OCI-LY3 (cell line): ENCODE results near the gene CLIP2.
"Not testable (repeated sequence)": the region's sequence is repeated elsewhere in the genome, so short reads cannot be mapped to it uniquely, and the experiment has no call there.

Experiments used
- H2AFZ ChIP-seq: fragments of 200-600, 300-600 bp; shearing (Covaris generic); 2 replicates; pipeline ENCODE4 v1.6.0; 2014; ENCODE audit warnings: antibody characterized with exemption, low read depth, low read length
- H3K27ac ChIP-seq: fragments of 200-600, 300-600 bp; sonication (generic); 2 replicates; pipeline ENCODE4 v1.5.1; 2014; ENCODE audit warnings: mild to moderate bottlenecking, low read length, moderate library complexity, mixed read lengths
- H3K27me3 ChIP-seq: fragments of 200-600, 300-600 bp; sonication (generic); 2 replicates; pipeline ENCODE4 v1.6.1; 2014; ENCODE audit warnings: low read depth, low read length, mixed read lengths
- H3K36me3 ChIP-seq: fragments of 200-600, 300-600 bp; sonication (generic); replicated peaks from 2 replicates; pipeline ENCODE3; 2014; ENCODE audit warnings: low read depth, low read length, mixed read lengths
- H3K4me1 ChIP-seq: fragments of 300-600, 200-600 bp; sonication (generic); 2 replicates; pipeline ENCODE4 v1.6.1; 2014; ENCODE audit warnings: low read length, mixed read lengths
- H3K4me2 ChIP-seq: fragments of 200-600, 300-600 bp; sonication (generic); 2 replicates; pipeline ENCODE4 v1.6.1; 2014; ENCODE audit warnings: low read length, mixed read lengths
- H3K4me3 ChIP-seq: fragments of 300-600, 200-600 bp; sonication (generic); 2 replicates; pipeline ENCODE4 v1.5.1; 2014; ENCODE audit warnings: antibody characterized with exemption, mild to moderate bottlenecking, low read length, moderate library complexity
- H3K79me2 ChIP-seq: fragments of 300-600, 200-600 bp; shearing (Covaris generic); 2 replicates; pipeline ENCODE4 v1.6.1; 2014; ENCODE audit warnings: mild to moderate bottlenecking, low read length, mixed read lengths
- H3K9ac ChIP-seq: fragments of 300-600, 200-600 bp; shearing (Covaris generic); 2 replicates; pipeline ENCODE4 v1.6.0; 2014; ENCODE audit warnings: mild to moderate bottlenecking, low read length, moderate library complexity
- H3K9me3 ChIP-seq: fragments of 200-600, 300-600 bp; shearing (Covaris generic); 2 replicates; pipeline ENCODE4 v1.6.1; 2014; ENCODE audit warnings: low read length, mixed read lengths; ENCODE audit not compliant: insufficient read depth
- H4K20me1 ChIP-seq: fragments of 200-600, 300-600 bp; sonication (generic); 2 replicates; pipeline ENCODE4 v1.6.1; 2016; ENCODE audit warnings: low read length, mixed read lengths; ENCODE audit not compliant: insufficient read depth
- EZH2phosphoT487 ChIP-seq: fragments of 200-600 bp; shearing (Covaris generic); IDR thresholded peaks from 2 replicates; pipeline ENCODE4 v1.6.1; 2018; ENCODE audit warnings: antibody characterized with exemption, mixed run types, low read depth
- TF ChIP-seq, protein P1 (sequence below): fragments of 200-600, 300-600 bp; sonication (generic); IDR thresholded peaks from 2 replicates; pipeline ENCODE4 v1.5.1; 2014; ENCODE audit warnings: antibody characterized with exemption, low read length, low read depth

The CLIP2 gene

DNA sequence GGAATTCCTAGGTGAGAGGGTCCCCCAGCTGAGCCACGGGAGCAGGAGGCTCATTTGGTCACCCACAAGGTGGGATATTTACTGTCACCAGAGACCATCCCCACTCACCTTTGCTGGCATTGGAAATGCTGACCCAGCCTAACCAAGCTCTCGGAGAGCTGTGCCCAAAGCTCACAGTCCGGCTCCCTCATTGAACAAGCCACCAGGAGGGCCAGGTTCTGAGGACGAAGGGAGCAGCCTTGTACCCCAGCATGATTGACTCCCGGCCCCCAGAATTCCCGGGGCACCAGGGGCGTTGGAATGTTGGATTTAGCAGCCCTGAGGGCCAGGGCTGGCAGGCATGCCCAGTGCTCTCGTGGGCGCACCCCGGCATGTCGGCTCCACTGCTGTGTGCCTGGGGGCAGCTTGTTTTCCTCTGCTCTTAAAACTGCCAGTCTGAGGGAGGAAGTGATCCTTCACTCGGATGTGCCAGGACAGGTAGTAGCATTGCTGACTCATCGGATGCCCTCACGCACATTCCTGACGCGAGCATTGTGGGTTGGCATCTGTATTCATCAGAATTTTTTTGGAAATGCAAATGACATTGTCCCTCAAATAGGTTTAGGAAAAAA is 23.3 kb downstream of the CLIP2 start:
- H3K4me2 ChIP-seq, result peak overlapping the region; percentile 39
- H3K79me2 ChIP-seq, result peaks cover 14% of the 10 kb centered on the region
- no peak overlapping the region for H3K4me3 ChIP-seq

DNA sequence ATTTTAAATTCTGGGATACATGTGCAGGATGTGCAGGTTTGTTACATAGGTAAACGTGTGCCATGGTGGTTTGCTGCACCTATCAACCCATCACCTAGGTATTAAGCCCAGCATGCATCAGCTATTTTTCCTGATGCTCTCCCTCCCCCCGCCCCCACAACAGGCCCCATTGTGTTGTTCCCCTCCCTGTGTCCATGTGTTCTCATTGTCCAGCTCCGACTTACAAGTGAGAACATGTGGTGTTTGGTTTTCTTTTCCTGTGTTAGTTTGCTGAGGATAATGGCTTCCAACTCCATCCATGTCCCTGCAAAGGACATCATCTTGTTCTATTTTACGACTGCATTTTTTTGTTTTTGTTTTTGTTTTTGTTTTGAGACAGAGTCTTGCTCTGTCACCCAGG is 26.7 kb downstream of the CLIP2 start:
- H2AFZ ChIP-seq, H3K9ac ChIP-seq, H3K27me3 ChIP-seq, H3K27ac ChIP-seq, H3K9me3 ChIP-seq, H4K20me1 ChIP-seq, H3K4me2 ChIP-seq, H3K4me3 ChIP-seq: not testable (repeated sequence)
- peaks cover 20% of the 10 kb centered on the region for H3K36me3 ChIP-seq
- H3K4me1 ChIP-seq, result peaks cover 47% of the 10 kb centered on the region
- H3K79me2 ChIP-seq, result peaks cover 11% of the 10 kb centered on the region

More for the DNA sequence above, 23.3 kb downstream of the CLIP2 start:
- Histone ChIP-seq H3K36me3 (peaks cover 8% of the 10 kb centered on the region), H3K27ac (no peak overlapping the region), H3K9ac (no peak overlapping the region), H2AFZ (no peak overlapping the region), H4K20me1 (peaks cover 9% of the 10 kb centered on the region; the same call in 1 of the 2 replicates), H3K4me1 (peaks cover 19% of the 10 kb centered on the region), H3K9me3 (no peaks in the 10 kb centered on the region), H3K27me3 (no peaks in the 10 kb centered on the region)
- TF ChIP-seq, protein P1, sequence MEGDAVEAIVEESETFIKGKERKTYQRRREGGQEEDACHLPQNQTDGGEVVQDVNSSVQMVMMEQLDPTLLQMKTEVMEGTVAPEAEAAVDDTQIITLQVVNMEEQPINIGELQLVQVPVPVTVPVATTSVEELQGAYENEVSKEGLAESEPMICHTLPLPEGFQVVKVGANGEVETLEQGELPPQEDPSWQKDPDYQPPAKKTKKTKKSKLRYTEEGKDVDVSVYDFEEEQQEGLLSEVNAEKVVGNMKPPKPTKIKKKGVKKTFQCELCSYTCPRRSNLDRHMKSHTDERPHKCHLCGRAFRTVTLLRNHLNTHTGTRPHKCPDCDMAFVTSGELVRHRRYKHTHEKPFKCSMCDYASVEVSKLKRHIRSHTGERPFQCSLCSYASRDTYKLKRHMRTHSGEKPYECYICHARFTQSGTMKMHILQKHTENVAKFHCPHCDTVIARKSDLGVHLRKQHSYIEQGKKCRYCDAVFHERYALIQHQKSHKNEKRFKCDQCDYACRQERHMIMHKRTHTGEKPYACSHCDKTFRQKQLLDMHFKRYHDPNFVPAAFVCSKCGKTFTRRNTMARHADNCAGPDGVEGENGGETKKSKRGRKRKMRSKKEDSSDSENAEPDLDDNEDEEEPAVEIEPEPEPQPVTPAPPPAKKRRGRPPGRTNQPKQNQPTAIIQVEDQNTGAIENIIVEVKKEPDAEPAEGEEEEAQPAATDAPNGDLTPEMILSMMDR, result no peak
- TF ChIP-seq EZH2phosphoT487, result no peak

DNA sequence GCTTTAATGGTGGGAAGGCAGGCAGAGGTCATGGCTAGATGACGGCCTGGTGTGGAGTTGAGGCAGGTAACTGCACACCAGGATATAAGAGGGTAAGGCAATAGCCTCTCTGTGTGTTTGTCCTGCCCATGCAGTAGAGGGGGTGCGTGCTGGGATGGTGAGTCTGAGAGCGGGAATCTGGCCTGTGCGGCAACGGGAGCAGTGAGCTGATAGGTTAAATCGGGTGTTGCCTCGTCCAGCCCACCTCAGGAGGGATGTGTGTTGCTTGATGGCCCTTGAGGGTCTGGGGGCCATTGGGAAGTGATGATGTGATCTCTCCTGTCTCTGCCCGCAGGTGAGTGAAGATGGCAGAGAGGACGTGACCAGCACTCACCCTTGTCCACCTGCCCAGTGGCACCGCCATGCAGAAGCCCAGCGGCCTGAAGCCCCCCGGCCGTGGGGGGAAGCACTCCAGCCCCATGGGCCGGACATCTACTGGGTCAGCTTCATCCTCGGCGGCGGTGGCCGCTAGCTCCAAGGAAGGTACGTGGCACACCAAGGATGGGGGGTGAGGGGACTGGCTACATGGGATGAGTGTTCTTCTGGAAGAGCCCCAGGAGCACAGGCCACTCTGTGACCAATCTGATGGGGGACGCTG is 28.1 kb downstream of the CLIP2 start:
- peak overlapping the region; percentile 7; the same call in 1 of the 2 replicates for H3K4me2 ChIP-seq
- H2AFZ ChIP-seq, result no peak overlapping the region
- H3K79me2 ChIP-seq, result peaks cover 5% of the 10 kb centered on the region
- H3K9ac ChIP-seq, result no peak overlapping the region
- H3K9me3 ChIP-seq, result no peaks in the 10 kb centered on the region
- H4K20me1 ChIP-seq, result no peaks in the 10 kb centered on the region
- H3K27me3 ChIP-seq, result no peaks in the 10 kb centered on the region
- no peak overlapping the region for H3K4me3 ChIP-seq
- H3K27ac ChIP-seq, result no peak overlapping the region
- H3K36me3 ChIP-seq, result peaks cover 20% of the 10 kb centered on the region
- TF ChIP-seq, protein P1, result no peak
- no peak for TF ChIP-seq EZH2phosphoT487
- peaks cover 45% of the 10 kb centered on the region for H3K4me1 ChIP-seq

DNA sequence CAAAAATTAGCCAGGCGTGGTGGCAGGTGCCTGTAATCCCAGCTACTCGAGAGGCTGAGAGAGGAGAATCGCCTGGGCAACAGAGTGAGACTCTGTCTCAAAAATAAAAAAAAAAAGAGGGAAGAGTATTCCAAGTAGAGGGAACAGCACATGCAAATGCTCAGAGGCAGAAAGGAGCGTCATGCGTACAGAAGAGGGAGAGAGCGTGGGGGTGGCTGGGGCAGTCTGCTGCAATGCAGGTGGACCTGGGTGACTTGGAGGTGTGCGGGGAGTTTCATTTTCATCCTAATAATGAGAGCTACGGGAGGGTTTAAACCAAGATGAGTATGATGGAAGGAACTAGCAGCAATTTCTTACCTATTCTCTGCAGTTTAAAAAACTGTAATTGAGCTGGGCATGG is 28.8 kb downstream of the CLIP2 start:
- Histone ChIP-seq H3K79me2 (peaks cover 5% of the 10 kb centered on the region), H3K4me2 (peak overlapping the region; percentile 41), H4K20me1 (no peaks in the 10 kb centered on the region)

More for the DNA sequence above, 28.8 kb downstream of the CLIP2 start:
- peak overlapping the region; percentile 20; the same call in 1 of the 2 replicates for H3K27ac ChIP-seq
- H3K9ac ChIP-seq, result no peak overlapping the region
- no peaks in the 10 kb centered on the region for H3K9me3 ChIP-seq
- 0 out of 2 replicates have a peak overlapping the region, but pooled peaks have one; percentile 7 for H3K4me3 ChIP-seq
- peaks cover 37% of the 10 kb centered on the region for H3K4me1 ChIP-seq
- peaks cover 20% of the 10 kb centered on the region for H3K36me3 ChIP-seq
- no peaks in the 10 kb centered on the region for H3K27me3 ChIP-seq
- TF ChIP-seq, protein P1, result no peak
- no peak for TF ChIP-seq EZH2phosphoT487
- no peak overlapping the region for H2AFZ ChIP-seq
